ENCODE measurements around the gene CDH8.

GRCh38 chr16:62050793-62051192 lies 14.6 kb upstream of the CDH8 start:
- no peak for TF ChIP-seq CTCF (IDR thresholded peaks at IDR 0.05; ENCODE audit: extremely low read depth in 1 of 2, insufficient read depth in 1 of 2, low read depth in 1 of 2, low read length in 2 of 2)
- TF ChIP-seq POLR2AphosphoS5 (IDR thresholded peaks at IDR 0.05; ENCODE audit: insufficient read depth, low read depth, low read length), result no peak
- TF ChIP-seq EZH2 (IDR thresholded peaks at IDR 0.05; ENCODE audit: borderline replicate concordance, low read depth, low read length, severe bottlenecking), result no peak
- no peak for TF ChIP-seq MAX (IDR thresholded peaks at IDR 0.05; ENCODE audit: insufficient read depth, insufficient read length)
